Suppressor macrophage treated with lipopolysaccharide for 1 hour (primary cell): ENCODE measurements around the gene TTC3.
A peak's percentile ranks its signal among the peaks of the same experiment; 100 is the strongest.

Experiments
- DNase-seq, 3 donors: peaks; one replicate each; pipeline ENCODE4 v3.0.0-alpha.2; 2020 to 2022

TTC3 gene

DNA sequence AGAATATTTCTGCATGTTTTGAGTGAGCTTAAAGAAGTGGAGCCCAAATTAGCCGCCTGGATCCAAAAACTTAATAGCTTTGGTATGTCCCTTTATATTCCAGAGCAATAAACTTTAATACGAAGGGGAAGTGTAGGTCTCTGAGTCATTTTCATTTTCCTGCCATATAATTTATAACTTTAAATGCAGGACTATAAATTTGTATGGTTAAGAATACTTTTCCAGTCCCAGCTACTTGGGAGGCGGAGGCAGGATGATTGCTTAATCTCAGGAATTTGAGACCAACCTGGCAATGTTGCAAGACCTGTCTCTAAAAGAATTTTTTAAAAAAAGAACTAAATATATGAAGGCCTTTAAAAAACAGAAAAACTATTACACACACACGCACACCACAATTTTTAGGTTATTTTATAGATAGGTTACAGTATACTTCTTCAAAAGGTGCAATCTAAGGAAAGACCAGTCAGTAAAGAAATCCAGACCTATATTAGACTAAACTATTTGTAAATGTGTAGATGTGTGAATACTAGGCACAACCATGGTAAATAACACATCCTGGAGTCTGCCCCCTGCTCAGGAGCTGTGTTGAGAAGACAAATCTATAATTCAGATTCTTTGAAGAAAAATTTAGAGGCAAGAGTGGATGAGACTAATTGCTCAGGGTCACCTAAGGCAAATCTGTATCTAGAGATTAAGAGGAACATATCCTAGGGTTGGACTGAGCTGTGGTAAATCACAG lies 80.3 kb downstream of the TTC3 start:
- DNase-seq = no peak

DNA sequence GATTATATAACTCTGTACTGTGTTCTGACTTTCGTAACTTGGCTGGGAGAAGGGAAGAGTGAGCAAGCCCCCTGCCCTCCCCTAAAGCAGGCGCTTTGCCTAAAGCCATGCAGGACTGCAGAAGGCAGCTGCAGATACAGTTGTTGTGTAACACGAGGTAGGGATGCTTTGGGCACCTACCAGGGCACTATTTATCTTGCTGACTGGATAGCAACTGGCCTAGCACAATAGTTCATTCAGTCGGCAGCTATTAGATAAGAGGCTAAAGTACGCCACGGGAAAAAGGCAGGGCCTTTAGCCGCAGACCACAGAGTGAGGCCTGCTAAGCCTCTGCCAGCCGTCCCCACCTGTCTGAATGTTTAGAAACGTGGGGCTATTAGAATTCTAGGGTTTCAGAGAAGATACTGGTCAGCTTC lies 80.9 kb downstream of the TTC3 start:
- DNase-seq = no peak

DNA sequence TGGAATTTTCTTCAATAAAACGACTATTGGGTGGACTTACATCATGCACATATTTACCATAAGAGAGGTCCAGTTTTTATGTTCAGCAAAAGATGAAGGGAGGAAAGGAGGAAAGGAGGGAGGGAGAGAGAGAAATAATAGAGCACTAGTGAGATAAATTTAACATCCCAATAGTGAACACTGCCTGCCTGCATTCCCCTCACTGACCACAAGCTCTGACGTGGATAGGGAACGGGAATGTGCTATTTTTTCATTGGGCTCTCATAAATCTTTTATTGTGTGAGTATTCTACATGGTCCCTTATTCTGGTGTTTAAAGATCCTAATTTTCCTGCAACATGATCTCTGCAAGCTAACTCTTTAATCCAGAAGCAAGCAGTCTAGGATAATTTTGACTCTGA lies 82.1 kb downstream of the TTC3 start:
- DNase-seq = no peak

DNA sequence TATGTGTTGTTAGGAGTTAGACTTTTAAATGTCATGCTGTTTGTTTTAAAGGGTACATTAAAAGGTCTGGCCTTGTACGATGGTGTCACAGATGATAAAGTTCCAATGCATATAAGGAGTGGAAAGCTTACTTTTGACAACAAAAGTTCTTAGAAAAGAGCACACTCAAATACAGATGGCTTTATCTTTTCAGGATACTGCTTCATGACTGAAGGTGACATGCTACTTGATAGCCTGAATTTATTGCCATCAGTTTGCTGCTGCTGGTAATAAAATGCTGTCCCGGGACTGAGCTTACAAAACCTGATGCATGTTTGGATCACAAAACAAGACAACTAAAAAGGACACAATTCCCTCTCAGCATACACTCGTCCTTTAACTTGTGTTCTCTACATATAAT lies 84.9 kb downstream of the TTC3 start:
- DNase-seq = no peak

DNA sequence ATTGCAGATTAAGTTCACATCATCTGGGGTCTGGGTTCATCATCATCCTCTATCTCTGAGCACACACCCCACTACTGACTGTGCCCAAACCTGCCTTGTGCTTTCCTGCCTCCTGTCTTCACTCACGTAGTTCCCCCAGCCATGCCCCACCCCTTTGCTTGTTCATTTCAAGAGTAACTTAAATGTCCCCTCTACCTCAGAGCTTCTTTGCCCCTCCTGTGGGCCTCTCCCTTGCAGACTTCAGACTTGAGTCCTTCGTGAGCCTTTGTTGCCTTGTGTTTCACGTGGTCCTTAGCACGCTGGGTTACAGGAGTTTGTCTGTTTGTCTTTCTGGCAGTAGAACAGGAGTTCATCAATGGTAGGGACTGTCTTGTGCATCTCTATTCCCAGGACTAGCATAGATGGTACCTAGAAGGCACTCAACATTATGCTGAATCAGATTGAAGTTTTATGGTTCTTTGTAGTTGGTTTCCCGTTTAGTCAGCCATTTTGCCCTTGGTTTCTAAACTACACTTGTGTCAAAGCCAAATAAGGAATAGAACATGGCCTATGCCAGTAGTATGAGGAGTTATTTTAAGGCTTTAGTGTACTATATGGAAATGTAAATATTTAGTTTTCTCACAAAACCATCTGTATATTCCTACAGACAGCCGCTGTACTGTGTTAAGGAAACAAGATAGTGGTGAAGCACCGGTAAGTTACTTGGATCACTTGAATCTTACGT lies 86.2 kb downstream of the TTC3 start:
- DNase-seq = no peak

DNA sequence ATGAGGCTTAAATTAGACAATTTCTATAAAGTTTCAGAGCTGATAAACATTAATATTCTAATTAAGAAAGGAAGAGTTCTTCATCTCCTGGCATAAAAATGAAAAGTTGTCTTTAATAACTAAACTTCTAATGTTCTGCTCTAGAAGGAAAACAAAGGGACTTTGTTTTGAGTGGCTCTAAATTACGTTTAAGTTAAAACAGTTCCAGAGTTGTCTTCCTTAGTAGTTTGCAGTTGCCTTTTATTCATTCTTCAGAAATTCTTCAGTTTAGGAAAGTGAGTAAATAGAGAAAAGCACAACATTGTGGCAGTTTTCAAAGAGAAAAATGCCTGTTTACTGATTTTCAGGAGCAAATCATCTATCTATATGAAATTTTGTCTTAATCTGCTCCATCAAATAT lies 86.9 kb downstream of the TTC3 start:
- no peak for DNase-seq

DNA sequence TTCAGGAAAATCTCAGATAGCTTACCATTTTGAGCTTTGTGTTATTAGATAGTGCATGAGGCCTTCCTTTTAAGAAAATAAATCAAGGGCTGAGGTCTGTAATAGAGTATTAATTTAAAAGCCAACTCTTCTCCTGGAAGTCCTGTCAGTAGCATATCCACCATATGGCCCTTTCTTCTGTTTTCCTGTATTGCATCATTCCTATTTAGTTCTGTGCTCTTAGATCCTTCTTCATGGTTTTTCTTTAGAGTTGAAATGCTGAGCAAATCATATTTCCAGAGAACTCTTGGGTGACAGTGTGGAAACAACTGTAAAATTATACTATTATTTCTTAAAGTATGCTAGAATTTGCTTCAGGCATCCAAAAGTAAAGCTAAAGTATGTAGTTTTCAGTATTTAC lies 91.7 kb downstream of the TTC3 start:
- peak in 2 of 3 donors; percentile 23 for DNase-seq

DNA sequence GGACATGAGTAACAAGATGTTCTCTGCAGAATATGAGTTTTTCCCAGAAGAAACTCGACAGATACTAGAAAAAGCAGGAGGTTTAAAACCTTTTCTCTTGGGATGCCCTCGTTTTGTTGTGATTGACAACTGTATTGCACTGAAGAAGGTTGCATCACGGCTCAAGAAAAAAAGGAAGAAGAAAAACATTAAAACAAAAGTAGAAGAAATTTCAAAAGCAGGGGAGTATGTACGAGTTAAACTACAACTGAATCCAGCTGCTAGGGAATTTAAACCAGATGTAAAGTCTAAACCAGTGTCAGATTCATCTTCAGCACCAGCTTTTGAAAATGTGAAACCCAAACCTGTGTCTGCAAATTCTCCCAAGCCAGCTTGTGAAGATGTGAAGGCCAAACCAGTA lies 92.5 kb downstream of the TTC3 start:
- peak; percentile 18 to 47 (median 41) for DNase-seq

DNA sequence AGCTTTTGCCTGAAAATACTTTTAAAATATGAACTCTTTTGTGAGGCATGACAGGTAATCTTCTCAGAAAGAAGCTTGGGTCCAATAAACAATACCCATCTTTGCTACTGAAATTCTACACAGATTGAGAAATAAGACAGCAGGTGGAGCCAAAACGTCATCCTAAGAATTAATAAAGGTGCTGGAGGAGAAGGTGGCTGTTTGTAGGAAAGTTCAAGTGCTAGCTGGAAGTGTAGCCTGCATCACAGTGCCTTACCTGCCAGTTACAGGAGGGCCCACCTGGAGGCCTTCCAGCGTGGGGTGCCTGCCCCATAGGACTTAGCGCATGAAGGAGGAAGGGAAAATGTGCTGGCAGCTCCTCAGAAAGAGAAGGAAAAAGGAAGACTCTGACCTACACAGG lies 93.7 kb downstream of the TTC3 start:
- DNase-seq = no peak

DNA sequence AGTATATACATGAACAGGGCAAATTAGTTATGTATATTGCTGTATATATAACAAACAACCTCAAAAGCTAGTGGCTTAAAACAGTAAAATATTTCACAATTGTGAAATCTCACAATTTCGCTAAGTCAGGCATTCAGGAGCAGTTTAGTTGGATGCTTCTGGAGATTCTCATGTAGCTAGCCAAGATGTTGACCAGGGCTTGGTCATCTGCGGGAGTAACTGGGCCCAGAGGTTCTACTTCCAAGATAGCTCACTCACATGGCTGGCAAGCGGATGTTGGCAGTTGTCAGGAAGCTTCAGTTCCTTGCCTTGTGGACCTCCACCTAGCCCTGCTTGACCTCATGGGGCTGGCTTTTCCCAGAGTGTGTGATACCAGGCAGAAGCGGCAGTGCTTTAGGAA lies 95.6 kb downstream of the TTC3 start:
- no peak for DNase-seq

DNA sequence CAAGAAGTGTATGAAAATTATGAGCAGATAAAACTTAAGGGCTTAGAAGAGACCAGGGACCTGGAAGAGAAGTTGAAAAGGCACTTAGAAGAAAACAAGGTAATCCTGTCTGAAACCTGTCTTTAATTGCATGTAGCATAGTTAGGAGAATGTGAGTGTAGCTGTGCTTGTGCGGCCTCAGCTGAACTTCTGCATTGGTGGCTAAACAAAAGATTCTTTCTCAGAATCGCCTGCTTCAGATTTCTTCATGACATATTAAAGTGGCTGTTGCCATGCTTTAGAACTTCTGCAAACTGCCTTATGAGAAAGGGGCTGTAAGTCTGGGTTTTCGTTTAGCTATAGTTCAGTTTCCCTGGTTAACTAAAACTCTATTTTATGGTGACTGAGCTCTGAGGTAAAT lies 99.6 kb downstream of the TTC3 start:
- no peak for DNase-seq

DNA sequence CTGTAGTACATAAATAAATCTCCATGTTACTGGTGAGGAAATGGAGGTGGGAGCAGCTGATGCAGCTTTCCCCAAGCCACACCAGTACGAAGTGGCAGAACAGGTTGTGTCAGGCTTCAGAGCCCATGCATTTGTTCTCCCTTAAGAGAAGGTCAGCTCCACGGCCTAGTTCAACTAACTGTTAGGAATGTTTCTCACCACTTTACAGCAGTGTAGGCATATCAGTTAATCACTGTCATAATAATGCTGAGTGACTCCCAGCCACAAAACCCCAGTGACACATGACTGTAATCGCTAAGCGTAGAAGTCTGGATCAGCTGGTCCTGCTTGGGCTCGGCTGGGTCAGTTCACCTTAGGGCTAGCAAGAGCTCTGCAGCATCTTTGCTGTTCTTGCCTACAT lies 103.7 kb downstream of the TTC3 start:
- no peak for DNase-seq

DNA sequence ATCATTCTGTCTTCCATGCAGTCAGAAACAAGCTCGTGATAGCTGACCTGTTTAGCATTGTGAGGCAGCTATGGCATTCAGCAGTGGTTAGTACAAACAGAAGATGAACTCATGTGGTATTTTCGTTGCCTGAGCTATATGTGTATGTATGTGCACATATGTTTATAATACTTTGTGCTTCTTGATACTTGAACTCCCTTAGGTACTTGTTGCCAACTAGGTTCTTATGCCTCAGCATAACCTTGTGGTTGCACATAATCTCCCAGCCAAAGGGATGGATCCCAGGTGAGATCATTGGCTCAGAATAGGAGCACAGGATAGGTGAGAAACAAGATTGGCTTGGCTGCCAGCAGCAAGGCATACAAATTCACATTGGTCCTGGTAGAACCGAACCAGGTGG lies 108.0 kb downstream of the TTC3 start:
- no peak for DNase-seq

DNA sequence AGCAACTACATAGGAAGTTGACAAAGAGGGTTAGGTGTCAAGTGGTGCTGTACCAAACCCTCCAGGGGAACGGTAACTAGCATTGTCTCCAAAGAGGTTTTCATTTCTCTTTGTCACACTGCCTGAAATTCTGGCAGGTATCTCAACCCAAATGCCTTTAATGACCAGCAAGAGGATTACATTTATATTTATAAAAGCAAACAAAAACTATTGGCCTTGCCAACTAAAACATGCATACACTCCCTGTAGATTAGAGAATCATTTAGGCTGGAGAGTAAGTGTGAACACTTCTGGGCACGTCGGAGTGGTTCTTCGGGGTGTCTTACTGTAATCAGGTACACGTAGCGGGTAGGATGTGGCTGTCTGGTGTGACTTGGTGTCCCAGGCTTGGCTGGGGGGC lies 109.2 kb downstream of the TTC3 start:
- DNase-seq = no peak

DNA sequence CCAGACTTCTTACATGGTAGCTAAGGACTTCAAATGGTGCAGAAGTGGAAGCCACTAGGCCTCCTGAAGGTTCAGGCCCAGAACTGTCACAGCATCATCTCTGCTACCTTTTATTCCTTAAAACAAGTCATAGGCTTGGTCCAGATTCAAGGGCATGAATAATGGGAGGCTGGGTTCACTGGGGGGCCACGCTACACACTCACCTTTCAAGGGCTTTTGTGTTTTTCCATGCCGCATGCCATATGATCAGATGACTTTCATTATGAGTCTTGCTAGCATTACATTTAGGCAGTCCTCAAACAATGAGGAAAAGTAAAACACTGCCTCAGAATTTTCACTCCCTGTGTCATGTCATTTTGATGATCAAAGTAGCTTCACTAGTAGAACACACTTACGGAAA lies 110.7 kb downstream of the TTC3 start:
- DNase-seq = no peak

DNA sequence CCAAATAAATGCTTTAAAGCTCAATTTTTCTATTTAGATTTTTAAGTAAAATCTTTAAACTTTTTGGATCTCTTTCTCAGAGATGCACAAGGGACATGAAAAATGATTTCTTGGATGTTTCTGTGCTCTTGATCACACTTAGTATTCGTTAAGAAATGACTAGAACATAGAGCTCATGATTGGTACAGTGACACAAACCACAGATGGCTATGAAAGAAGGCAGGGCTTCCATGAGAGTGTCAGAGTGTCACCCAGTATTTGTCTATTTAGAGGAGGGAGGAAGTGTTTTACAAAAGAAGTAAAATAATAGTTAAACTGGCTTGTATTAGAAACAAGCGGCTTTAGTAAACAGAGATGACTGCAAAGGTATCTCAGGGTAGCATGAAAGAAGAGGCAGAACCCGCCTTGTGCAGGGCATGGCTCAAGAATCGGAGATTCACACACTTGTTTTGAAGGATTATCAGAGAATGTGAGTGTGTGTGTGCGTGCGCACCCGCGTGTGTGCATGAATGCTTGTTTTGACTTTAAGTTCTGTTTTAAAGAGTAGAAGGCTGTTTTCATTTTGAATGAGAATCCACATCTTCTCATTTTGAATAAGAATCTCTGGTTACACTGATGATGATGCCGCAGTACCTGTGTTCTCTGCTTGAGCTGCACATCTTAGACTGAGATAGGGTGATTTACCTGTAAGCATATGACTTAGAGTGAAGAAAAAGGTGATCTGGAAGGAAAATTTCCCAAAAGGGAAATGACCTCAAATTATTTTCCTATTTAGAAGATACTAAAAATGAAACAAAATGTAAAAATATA lies 111.9 kb downstream of the TTC3 start:
- DNase-seq = no peak

DNA sequence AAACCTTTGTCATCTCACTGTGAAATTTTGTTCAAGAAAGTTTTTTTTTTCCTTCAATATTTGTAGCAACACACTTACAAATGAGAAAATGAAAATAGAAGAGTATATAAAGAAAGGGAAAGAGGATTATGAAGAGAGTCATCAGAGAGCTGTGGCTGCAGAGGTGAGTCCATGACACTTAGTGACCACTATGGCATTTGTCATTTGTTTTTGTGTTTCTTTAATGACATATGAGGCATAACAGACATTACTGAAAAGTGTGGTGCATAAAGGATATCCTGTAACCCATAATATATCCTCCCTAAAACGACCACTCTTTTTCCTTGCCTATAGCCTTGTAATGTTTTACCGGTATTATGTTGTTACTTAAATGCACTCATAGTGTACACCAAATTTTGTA lies 113.9 kb downstream of the TTC3 start:
- DNase-seq = no peak

DNA sequence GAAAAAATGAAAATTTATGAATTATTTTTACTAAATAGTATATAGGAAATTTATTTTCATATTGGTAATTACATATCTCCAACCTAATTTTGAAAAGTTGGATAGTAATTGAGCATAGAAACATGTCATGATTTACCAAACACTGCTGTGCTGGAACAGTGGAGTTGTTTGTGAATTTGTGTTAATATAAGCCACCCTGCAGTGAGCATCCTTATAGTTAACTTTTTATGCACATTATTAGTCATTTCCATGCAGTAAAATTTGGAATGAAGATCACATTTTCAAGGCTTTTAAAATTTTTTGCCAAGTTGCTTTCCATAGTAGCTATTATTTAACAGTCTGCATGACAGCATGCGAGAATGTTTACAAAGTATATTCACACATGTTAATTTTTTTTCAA lies 115.8 kb downstream of the TTC3 start:
- no peak for DNase-seq

DNA sequence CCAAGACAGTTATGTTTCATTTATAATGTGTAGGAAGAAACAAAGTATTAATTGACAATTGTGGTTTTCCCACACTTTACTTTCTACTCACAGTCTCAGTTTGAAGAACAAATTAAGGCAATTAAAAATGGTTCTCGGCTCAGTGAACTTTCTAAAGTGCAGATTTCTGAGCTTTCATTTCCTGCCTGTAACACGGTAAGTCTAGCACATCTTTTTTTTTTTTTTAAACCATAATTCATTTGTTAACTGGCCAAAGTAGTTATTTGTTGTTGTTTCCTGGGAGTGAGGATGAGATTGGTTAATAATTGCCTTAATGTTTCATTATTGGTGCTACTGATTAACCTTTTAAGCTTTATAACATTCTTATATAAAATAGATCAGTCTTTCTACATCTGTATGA lies 119.0 kb downstream of the TTC3 start:
- no peak for DNase-seq

DNA sequence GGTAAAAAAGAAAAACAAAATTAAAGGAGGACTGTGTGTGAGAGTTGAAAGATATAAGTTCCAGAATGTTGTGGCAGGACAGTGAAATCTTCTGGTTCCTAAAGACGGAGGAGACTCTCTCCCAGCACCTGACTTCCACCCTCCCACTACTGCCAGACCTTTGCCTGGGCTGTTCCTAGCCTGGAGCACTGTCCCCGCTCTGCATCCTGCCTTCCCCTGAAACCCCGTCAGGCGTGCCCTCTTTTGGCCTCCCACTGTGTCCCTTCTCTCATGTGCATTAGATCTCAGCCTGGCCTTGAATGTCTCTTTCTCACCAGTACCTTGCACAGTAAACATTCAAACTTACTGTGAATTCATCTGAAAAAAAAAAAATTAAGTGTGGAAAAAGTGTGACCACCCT lies 120.0 kb downstream of the TTC3 start:
- no peak for DNase-seq

DNA sequence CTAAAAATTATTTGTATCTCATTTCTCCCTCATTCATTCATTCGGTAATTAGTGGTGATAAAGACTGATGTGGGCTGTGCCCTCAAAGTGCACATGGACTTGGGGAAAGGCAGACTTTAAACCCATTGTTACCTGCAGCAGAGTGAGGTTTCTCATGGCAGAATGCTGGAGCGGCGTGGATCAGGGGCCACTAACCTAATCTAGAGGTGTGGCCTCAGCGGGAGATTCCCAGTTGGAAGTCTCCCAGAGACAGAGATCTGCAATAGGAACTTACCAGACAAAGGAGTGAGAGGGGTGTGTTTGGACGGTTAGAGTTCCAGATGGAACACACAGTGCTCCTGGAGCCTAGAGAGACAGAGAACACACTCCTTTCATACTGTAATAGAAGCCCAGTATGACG lies 120.6 kb downstream of the TTC3 start:
- no peak for DNase-seq

DNA sequence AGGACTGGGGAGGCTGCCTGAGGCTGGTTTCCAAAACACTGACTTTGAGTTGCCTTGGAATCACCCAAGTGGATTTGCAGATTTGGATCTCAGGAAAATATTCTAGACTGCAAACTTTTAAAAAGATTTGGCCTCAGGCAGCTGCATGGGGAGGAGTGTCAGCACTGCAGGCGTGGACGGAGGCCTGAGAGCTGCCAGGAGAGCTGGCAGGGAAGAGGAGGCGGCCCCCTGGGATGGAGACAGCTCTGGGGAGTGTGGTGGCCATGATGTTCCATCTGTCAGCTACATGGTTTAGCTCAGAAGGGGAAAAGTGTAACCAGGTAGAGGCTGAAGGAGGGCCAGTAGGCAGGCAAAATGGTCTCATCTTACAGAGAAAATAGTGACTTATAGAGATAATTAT lies 122.0 kb downstream of the TTC3 start:
- no peak for DNase-seq

DNA sequence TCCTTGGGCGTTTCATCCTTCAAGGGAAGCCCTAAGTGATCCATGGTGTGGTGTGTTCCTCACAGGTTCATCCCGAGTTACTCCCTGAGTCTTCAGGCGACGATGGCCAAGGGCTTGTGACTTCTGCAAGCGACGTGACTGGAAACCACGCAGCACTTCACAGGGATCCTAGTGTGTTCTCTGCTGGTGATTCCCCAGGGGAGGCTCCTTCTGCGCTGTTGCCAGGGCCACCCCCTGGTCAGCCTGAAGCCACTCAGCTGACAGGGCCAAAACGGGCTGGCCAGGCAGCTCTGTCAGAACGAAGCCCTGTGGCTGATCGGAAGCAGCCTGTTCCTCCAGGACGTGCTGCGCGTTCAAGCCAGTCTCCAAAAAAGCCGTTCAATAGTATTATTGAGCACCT lies 122.6 kb downstream of the TTC3 start:
- DNase-seq = no peak

DNA sequence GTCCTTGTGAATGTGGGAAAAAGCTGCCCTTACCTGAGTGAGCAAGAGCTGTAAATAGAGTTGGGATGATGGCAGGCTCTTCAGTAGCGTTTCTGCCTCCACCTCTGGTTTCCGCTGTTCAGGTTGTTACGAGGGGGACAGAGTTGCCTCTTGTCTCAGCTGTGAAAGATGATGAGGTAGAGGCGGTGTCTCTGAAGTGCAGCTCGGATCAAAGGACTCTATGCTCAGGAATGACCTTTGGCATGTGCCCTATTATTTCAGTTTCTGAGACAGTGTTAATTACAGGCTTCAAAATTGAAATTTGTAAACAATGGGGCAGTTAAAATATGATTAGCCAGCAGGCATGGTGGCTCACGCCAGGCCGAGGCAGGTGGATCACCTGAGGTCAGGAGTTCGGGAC lies 123.8 kb downstream of the TTC3 start:
- no peak for DNase-seq
